ENCODE data around the gene ALG10.
"Not testable (repeated sequence)": the region's sequence is repeated elsewhere in the genome, so short reads cannot be mapped to it uniquely, and the experiment has no call there.

The ALG10 gene

GRCh38 chr12:34022079-34022830, at the start of gene ALG10:
Gene ALG10 (plus strand): TSS chr12:34022496. CDS start chr12:34022600, 104 bp downstream.
- no peaks in the 10 kb centered on the region for H4K20me1 ChIP-seq (ENCODE audit: control insufficient read depth, insufficient read depth, low read depth, low read length)
- peak within 1 kb of the TSS; percentile 89 for H3K4me2 ChIP-seq (ENCODE audit: low read length)

GRCh38 chr12:33972884-33973283, 49.4 kb upstream of the ALG10 start:
- H3K36me3 ChIP-seq (ENCODE audit: control insufficient read depth, low read length); H3K4me3 ChIP-seq (ENCODE audit: low read length); H3K4me1 ChIP-seq (ENCODE audit: control insufficient read depth, low read length); H3F3A ChIP-seq (ENCODE audit: control insufficient read depth, insufficient read depth); H3K9me3 ChIP-seq (ENCODE audit: control insufficient read depth, insufficient read depth, low read length); H3K27me3 ChIP-seq (ENCODE audit: control insufficient read depth, low read length); H4K20me1 ChIP-seq (ENCODE audit: control insufficient read depth, insufficient read depth, low read depth, low read length); H3K4me2 ChIP-seq (ENCODE audit: low read length); H3K79me2 ChIP-seq (ENCODE audit: control insufficient read depth, low read length); H3K27ac ChIP-seq (ENCODE audit: low read depth, low read length); H3K9me2 ChIP-seq (replicated peaks; ENCODE audit: control insufficient read depth, low read length): not testable (repeated sequence)

More at GRCh38 chr12:34022079-34022830, at the start of gene ALG10:
- TF ChIP-seq CTCF (IDR thresholded peaks at IDR 0.05; ENCODE audit: low read depth, low read length, poor library complexity, severe bottlenecking) (peak; percentile 59), EZH2phosphoT487 (IDR thresholded peaks at IDR 0.05; ENCODE audit: borderline replicate concordance, low read length) (no peak)
- peaks cover 13% of the 10 kb centered on the region for H3K36me3 ChIP-seq (ENCODE audit: control insufficient read depth, low read length)
- H3K79me2 ChIP-seq (ENCODE audit: control insufficient read depth, low read length): peaks cover 22% of the 10 kb centered on the region
- peaks cover 22% of the 10 kb centered on the region for H3K4me1 ChIP-seq (ENCODE audit: control insufficient read depth, low read length)
- peak within 1 kb of the TSS; percentile 90 for H3K4me3 ChIP-seq (ENCODE audit: low read length)
- H3F3A ChIP-seq (ENCODE audit: control insufficient read depth, insufficient read depth): no peaks in the 10 kb centered on the region
- no peaks in the 10 kb centered on the region for H3K9me2 ChIP-seq (replicated peaks; ENCODE audit: control insufficient read depth, low read length)
- H3K27ac ChIP-seq (ENCODE audit: low read depth, low read length): peak within 1 kb of the TSS; percentile 61
- no peaks in the 10 kb centered on the region for H3K9me3 ChIP-seq (ENCODE audit: control insufficient read depth, insufficient read depth, low read length)
- H3K27me3 ChIP-seq (ENCODE audit: control insufficient read depth, low read length): no peaks in the 10 kb centered on the region

GRCh38 chr12:33977887-33978286, 44.4 kb upstream of the ALG10 start:
- Histone ChIP-seq H3K36me3 (ENCODE audit: control insufficient read depth, low read length) (no peaks in the 10 kb centered on the region), H4K20me1 (ENCODE audit: control insufficient read depth, insufficient read depth, low read depth, low read length) (no peaks in the 10 kb centered on the region), H3K4me2 (ENCODE audit: low read length) (no peak overlapping the region), H3K27ac (ENCODE audit: low read depth, low read length) (no peak overlapping the region), H3K9me2 (replicated peaks; ENCODE audit: control insufficient read depth, low read length) (no peaks in the 10 kb centered on the region), H3F3A (ENCODE audit: control insufficient read depth, insufficient read depth) (no peaks in the 10 kb centered on the region), H3K4me1 (ENCODE audit: control insufficient read depth, low read length) (no peaks in the 10 kb centered on the region), H3K4me3 (ENCODE audit: low read length) (no peak overlapping the region), H3K9me3 (ENCODE audit: control insufficient read depth, insufficient read depth, low read length) (no peaks in the 10 kb centered on the region), H3K27me3 (ENCODE audit: control insufficient read depth, low read length) (no peaks in the 10 kb centered on the region), H3K79me2 (ENCODE audit: control insufficient read depth, low read length) (no peaks in the 10 kb centered on the region)
- TF ChIP-seq EZH2phosphoT487 (IDR thresholded peaks at IDR 0.05; ENCODE audit: borderline replicate concordance, low read length): no peak
- TF ChIP-seq CTCF (IDR thresholded peaks at IDR 0.05; ENCODE audit: low read depth, low read length, poor library complexity, severe bottlenecking): no peak

- no peaks in the 10 kb centered on the region for H3K9me3 ChIP-seq (ENCODE audit: control insufficient read depth, insufficient read depth, low read length)
- no peaks in the 10 kb centered on the region for H3K79me2 ChIP-seq (ENCODE audit: control insufficient read depth, low read length)
- no peaks in the 10 kb centered on the region for H3K36me3 ChIP-seq (ENCODE audit: control insufficient read depth, low read length)
- H3K4me3 ChIP-seq (ENCODE audit: low read length): no peak overlapping the region
- TF ChIP-seq EZH2phosphoT487 (IDR thresholded peaks at IDR 0.05; ENCODE audit: borderline replicate concordance, low read length) (no peak), CTCF (IDR thresholded peaks at IDR 0.05; ENCODE audit: low read depth, low read length, poor library complexity, severe bottlenecking) (no peak)
- no peaks in the 10 kb centered on the region for H3K4me1 ChIP-seq (ENCODE audit: control insufficient read depth, low read length)
- no peak overlapping the region for H3K27ac ChIP-seq (ENCODE audit: low read depth, low read length)
- H3F3A ChIP-seq (ENCODE audit: control insufficient read depth, insufficient read depth): no peaks in the 10 kb centered on the region
- no peaks in the 10 kb centered on the region for H3K27me3 ChIP-seq (ENCODE audit: control insufficient read depth, low read length)
- H3K4me2 ChIP-seq (ENCODE audit: low read length): no peak overlapping the region
- H3K9me2 ChIP-seq (replicated peaks; ENCODE audit: control insufficient read depth, low read length): no peaks in the 10 kb centered on the region
- no peaks in the 10 kb centered on the region for H4K20me1 ChIP-seq (ENCODE audit: control insufficient read depth, insufficient read depth, low read depth, low read length)
Observed at GRCh38 chr12:33988197-33988805, 34.0 kb upstream of the ALG10 start.
